Glomerular endothelial cell (primary cell): ENCODE data around the gene ARMH3. TPM values are rescaled to one million over a fixed set of nuclear protein-coding genes. Genes with fewer than 3 reads are reported as not detected.

ENCODE experiments used
- DNase-seq: peaks from one replicate; pipeline ENCODE4 v3.0.0-alpha.2; 2011; ENCODE audit warnings: low read depth, low spot score; ENCODE audit errors: extremely low read depth
- total RNA-seq: library from RNA; depleted of rRNA; stranded (reverse); fragments of >200 nt; gene quantifications from 2 replicates; pipeline ENCODE4 v1.2.3, GENCODE V29; 2015

Gene ARMH3
- total RNA-seq, 1 donor from 2014 or later: 10.3 TPM

- no peak for DNase-seq
These were observed 153.2 kb downstream of the ARMH3 start for GRCh38 chr10:101902820-101903145.

DNA sequence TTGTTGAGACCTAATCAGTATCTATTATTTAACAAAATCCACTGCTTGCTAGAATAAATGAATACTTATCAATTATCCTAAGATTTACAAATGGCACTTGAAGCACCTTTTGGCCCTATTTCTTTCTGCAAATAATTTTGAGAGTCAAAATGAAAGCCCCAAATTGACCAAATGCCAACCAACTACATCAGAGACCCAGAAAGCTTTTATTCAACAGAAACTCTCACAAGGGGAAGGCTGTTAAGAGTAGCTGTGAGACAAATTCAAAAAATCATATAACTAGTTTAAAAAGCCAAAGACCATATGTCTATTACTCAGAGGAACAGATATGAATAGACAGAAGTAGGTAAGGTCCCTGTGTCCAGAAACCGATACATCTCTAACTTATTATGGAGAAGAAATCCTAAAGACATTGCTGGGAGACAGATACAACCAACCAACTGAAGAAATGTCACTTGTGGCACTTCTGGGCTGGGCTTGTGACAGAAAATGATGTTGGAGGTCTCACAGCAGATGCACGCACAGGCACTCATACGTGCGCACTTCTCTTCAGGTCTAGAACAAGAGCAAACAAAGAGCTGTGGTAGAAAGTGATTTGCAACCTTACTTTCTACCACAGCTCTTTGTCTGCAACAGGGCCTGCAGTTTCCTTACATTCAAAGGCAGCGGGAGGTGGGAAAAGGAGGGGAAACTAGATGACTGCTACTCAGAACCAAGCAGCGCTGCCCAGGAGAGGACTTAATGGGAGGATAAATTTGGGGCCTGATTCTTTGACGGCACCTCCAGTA is 153.7 kb downstream of the ARMH3 start:
- DNase-seq: no peak

DNA sequence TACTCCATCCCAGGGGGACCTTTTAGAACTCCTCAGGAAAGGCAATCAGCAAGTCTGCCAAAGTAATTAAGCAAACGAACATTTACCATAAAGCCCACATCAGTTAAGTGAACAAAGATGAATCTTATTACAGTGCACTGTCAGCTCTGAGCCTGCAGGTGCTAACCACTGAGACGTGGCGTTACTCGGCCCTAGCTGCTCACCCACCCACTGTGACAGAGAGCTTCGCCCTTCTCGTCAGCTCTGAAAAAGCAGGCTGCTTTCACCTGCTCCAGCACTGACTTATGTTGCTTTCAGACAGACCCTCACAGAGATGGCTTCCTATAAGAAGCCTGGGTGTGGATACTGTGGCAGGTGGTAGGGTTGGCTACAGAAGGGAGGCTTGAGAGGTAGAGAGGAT is 154.6 kb downstream of the ARMH3 start:
- DNase-seq: no peak

DNA sequence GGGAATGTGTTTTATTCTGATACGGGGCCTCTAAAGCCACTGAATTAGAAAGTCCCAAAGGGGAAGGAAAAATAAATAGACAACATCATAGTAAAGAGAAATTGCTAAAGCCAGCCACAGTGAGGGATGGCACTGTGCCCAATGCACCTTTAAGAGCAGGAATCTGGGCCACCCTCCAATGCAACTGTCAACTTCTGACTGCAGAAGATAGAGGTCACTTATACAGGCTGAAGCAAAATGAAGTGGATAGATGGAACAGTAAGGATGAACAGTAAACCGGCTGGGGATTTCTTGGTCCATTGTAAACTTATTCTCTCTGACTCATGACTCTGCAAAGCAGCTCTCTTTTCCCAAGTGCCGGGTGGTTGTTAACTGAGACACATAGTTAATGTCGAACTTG is 158.3 kb downstream of the ARMH3 start:
- DNase-seq: no peak

DNA sequence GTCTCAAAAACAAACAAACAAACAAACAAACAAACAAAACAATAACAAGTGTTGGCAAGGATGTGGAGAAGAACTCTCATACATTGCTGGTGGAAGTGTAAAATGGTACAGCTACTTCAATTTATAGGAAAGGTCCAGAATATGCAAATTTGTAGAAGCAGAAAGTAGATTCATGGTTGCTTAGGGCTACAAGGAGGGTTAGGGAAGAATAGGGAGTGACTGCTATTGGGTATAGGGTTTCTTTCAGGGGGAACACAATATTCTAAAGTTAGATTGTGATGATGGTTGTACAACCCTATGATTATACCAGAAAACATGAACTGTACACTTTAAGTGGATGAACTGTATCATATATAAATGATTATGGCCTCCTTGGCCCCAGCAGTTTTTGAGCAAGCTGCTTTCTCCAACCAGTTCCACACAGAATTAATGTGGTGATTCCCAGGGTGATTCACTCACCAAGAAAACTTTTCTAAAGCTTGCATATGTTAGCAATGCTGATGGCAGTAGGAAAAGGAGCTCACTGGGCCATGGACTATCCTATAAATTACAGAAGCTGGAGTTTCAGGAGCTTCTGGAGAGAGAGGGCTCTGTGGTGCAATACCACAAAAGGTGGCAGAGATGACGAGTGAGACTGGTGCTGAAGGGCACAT is 159.6 kb downstream of the ARMH3 start:
- DNase-seq: no peak

DNA sequence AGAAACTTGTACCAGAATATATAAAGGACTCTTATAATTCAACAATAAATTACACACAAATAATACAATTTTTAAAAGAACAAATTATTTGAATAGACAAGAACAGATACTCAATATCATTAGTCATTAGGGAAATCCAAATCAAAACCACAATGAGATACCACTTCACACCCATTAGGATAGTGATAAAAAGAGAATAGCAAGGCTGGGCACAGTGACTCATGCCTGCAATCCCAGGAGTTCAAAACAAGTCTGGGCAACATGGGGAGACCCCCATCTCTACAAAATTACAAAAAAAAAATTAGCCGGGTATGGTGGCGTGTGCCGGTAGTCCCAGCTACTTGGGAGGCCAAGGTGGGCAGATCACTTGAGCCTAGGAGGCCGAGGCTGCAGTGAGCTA is 160.2 kb downstream of the ARMH3 start:
- DNase-seq: no peak

- no peak for DNase-seq
These were observed 161.2 kb downstream of the ARMH3 start for GRCh38 chr10:101894742-101895141.

- no peak for DNase-seq
These were observed 161.7 kb downstream of the ARMH3 start for GRCh38 chr10:101894266-101894665.

GRCh38 chr10:101893510-101894120 is 162.4 kb downstream of the ARMH3 start:
- no peak for DNase-seq

- DNase-seq: no peak
These were observed 163.1 kb downstream of the ARMH3 start for GRCh38 chr10:101892782-101893391.

- DNase-seq: peak; percentile 68
These were observed 166.4 kb downstream of the ARMH3 start for GRCh38 chr10:101889256-101890210.

DNA sequence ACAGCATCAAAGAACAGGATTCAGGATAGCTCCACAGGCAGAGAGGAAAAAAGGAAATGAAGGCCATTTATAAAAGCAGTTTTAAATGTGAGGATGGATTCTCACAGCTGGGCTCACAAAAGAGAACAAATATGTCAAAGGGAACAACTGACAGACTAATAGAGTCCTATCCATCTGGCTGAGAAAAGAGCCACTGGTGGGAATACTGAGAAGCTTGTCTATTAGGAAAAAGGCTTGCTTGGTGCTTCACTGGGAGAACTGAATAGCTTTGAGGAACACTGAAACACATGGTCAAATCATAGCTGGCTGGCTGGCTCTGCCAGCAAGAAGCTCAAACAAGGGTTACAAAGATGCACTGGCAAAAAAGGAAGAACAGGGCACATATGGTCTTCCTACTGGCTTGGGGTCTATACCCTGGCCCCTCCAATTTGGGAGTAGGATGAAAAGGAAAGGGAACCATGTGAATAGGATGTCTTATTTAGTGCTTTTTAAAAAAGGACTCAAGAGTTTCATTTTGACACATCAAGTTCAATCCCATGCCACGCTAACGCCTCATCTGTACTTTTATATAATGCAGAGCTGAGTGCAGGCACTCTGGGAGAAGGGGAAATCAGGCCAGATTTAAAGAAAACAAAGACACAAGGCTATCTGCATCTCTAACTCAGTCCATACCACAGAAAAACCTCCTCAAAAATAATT is 167.6 kb downstream of the ARMH3 start:
- no peak for DNase-seq

- DNase-seq: no peak
These were observed 168.2 kb downstream of the ARMH3 start for GRCh38 chr10:101887775-101888174.

DNA sequence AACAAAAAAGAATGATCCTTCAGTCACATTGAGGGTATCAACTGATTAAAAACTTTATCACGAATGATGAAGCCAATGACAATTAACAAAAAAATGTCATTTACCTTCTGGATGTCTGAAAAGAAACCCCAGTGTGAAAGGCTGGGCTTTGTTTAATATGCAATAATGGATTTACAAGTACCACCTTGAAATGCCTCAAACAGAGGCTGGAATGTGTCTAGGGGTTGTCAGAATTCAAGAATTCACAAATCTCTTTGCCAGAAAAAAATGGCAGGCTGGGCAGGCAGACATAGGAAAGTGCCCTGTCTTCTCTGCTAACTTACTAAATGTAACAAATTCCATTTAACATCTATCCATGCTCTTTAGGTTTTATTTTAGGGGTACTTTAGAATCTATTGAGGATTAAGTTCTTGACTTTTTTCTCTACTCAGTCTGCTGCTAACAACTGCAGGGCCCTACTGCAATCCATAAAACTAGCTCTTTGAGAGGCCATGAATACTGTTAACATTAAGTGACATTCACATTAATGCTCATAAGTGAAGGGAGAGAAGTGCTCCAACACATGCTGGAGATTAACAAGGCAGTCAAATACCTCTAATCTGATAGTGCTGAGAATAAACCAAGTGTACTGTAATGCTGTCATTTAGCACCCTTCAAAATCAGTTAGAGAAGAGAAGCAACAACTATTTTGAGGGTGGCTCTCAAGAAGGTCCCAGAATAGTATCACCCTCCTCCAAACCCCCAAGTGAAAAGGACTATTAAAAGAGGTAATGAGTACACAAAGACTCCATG is 169.3 kb downstream of the ARMH3 start:
- no peak for DNase-seq

DNA sequence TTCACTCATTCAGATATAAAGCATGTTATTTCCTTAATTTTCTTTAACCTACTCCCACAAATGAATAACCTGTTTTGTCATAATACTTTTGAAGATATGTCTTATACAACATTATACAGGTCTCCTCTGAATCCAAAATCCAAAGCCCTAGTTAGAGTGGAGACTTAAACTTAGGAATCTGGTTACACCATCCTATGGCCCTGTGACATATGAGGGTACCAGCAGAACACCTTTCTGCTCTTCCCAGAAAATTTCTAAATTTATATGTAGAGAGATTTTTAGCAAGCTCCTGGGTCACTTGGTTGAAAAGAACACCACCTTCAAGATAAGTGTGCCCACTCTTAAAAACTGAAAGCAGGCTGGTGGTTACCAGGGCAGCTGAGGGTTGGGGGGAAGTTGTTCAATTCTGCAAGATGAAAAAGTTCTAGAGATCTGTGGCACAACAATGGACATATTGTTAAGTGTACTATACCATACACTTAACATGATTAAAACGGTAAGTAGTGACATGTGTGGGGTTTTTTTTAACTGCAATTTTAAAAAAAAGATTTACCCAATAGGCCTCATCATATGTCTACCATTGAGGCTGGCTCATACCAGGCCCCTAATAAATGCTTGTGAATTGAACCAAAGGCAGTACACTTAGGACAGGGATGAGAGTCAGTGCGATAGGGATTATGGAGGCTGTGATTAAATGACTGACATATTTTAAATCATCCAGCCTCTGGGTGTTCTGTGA is 174.8 kb downstream of the ARMH3 start:
- no peak for DNase-seq

DNA sequence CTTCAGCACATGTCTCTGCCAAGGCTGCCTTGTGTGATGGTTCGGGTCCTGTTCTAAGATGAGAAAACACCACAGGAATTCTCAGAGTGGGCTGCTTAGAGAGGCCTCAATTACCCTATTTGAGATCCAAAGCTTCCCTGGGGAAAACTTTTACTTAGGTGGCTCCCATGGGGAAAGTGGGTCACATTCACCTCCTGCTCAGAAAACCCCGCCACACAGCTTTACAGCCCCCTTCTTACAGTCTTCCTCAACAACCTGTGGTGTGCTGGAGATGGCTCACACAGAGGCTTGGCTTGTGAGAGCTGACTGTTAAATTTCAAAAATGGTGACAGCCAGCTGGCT is 175.8 kb downstream of the ARMH3 start:
- no peak for DNase-seq

DNA sequence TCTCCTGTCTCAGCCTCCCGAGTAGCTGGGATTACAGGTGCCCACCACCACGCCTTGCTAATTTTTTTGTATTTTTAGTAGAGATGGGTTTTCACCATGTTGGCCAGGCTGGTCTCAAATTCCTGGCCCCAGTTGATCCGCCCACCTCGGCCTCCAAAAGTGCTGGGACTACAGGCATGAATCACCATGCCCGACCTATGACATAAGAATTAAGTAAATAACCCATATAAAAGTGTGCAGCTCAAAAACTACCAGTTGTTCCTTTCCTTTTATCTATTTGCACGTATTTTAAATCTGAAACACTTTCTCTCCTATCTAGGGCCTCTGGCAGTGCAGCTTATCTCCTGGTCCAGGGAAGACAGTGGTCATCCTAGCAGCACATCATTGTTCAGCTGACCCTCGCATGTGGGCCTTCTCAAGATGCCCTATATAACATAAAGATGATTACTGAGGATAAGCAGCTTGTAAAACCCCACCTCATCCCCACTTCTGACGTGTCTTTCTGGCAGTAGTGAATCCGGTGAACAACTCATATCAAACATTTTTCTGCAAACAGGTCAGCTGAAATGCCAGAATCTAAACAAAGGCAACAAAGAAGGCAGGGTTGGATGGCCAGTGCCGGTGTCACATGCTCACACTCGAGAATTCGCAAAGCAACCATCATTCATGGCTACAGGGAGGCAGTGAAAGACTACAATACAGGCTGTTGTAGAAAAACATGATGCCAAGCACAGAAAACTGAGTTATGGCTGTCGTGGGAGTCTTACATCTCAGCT is 176.3 kb downstream of the ARMH3 start:
- no peak for DNase-seq

DNA sequence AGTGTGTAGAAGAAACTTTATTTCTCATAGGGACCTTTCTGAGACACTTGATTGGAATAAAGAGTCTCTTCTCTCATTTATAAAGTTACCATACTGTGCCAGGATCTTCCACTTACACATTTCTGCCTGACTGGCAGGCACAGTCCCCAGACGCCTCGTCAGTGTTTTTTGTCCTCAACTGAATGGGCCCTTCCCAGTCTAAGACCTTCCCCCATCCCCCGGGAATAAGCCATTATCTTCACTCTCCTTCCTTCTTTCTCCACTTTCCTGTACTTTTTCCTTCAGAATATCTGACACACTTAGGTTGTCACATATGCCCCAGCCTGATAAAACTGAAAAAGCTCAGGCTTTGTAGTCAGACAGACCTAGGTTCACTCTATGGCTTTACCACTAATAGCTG is 177.1 kb downstream of the ARMH3 start:
- no peak for DNase-seq
